Measurements from ENCODE around the gene APP. TPM values are rescaled to one million over a fixed set of nuclear protein-coding genes. Genes with fewer than 3 reads are reported as not detected.

Gene APP
- total and polyA plus RNA-seq, 2 of the 13 experiments (the other 11 are each of a cell fraction or from before 2014, with no cell fraction given), result 70.6 to 262 TPM

- no peaks in the 10 kb centered on the region for H3K27me3 ChIP-seq (ENCODE audit: control insufficient read depth in 1 of 2, insufficient read depth in 2 of 2, low read length in 2 of 2)
- H3K9me3 ChIP-seq (ENCODE audit: low read length), result no peaks in the 10 kb centered on the region
- no peak overlapping the region for H3K9ac ChIP-seq (ENCODE audit: insufficient read depth, low read depth, low read length)
- peaks cover 4% of the 10 kb centered on the region for H3K79me2 ChIP-seq (ENCODE audit: insufficient read depth, low read length)
- ATAC-seq (no peak), FAIRE-seq (no peak), DNase-seq (ENCODE audit: low spot score) (no peak)
- TF ChIP-seq NFE2L2 (IDR thresholded peaks at IDR 0.05; ENCODE audit: low read length), result no peak
- TF ChIP-seq GFI1 (CRISPR knock-in tag; IDR thresholded peaks at IDR 0.05; ENCODE audit: borderline replicate concordance), result no peak
- TF ChIP-seq ZNF318 (CRISPR knock-in tag; IDR thresholded peaks at IDR 0.05), result no peak
- TF ChIP-seq RARG (CRISPR knock-in tag; IDR thresholded peaks at IDR 0.05; ENCODE audit: low read depth), result no peak
- TF ChIP-seq ZBTB39 (CRISPR knock-in tag; IDR thresholded peaks at IDR 0.05), result no peak
- TF ChIP-seq SMAD3 (CRISPR knock-in tag; IDR thresholded peaks at IDR 0.05), result no peak
- no peak for TF ChIP-seq ZNF124 (CRISPR knock-in tag; IDR thresholded peaks at IDR 0.05)
- TF ChIP-seq DBP (CRISPR knock-in tag; IDR thresholded peaks at IDR 0.05; ENCODE audit: not compliant biosample characterization), result no peak
- TF ChIP-seq GMEB2 (CRISPR knock-in tag; IDR thresholded peaks at IDR 0.05; ENCODE audit: low read depth), result no peak
- ChIA-PET POLR2A (no interaction called here), CTCF (ENCODE audit: low intra/inter-chr PET ratio, low total read pairs) (no interaction called here)
- H4K20me1 ChIP-seq (ENCODE audit: insufficient read depth, low read length), result no peaks in the 10 kb centered on the region; the same call in 1 of the 2 replicates
- no peak overlapping the region for H3K4me2 ChIP-seq (ENCODE audit: low read depth, low read length)
- H3K4me1 ChIP-seq (ENCODE audit: insufficient read depth, low read length), result no peaks in the 10 kb centered on the region
- 32% methylated on average over 2 of the region's 2 CpGs for WGBS (ENCODE audit: low lambda C conversion rate)
- no peak overlapping the region for H2AFZ ChIP-seq (ENCODE audit: low read length)
- no TSS peak for BruUV-seq (replicated peaks)
- in situ Hi-C loops (cut with HindIII; ENCODE audit: extremely low pct_ligation_motif_present, low pct_unique_long_range_greater_than_20kb), result no loop called here
- intact Hi-C loops (cut with micrococcal nuclease; ENCODE audit: unreplicated experiment), result no loop called here
- no peak overlapping the region for H3K4me3 ChIP-seq (replicated peaks in 1 of 3; ENCODE audit: insufficient read depth in 1 of 3, low read depth in 2 of 3, low read length in 3 of 3)
- peaks cover 2 to 4% of the 10 kb centered on the region in 2 experiments; a peak in 3 of 5 replicates for H3K36me3 ChIP-seq (replicated peaks in 1 of 2; ENCODE audit: control insufficient read depth in 1 of 2, insufficient read depth in 2 of 2, low read length in 2 of 2)
- H3K27ac ChIP-seq (ENCODE audit: extremely low read length, insufficient read depth, low read length), result no peak overlapping the region
These were observed 115.6 kb downstream of the APP start for GRCh38 chr21:26055010-26055409.

Measured in HepG2 (cell line).